Rectal smooth muscle tissue (tissue), 1 donor: ENCODE data around the gene HNRNPM.
"Not testable (repeated sequence)": the region's sequence is repeated elsewhere in the genome, so short reads cannot be mapped to it uniquely, and the experiment has no call there.

Experiments
- H3K27ac ChIP-seq: one replicate; pipeline ENCODE4 v1.7.0; 2013; ENCODE audit warnings: low read depth, low read length, inconsistent platforms
- H3K27me3 ChIP-seq: one replicate; pipeline ENCODE4 v1.7.0; 2013; ENCODE audit warnings: low read length; ENCODE audit not compliant: control insufficient read depth, insufficient read depth
- H3K36me3 ChIP-seq: one replicate; pipeline ENCODE4 v1.7.0; 2013; ENCODE audit warnings: low read length; ENCODE audit not compliant: control insufficient read depth, insufficient read depth
- H3K4me1 ChIP-seq: one replicate; pipeline ENCODE4 v1.7.0; 2013; ENCODE audit warnings: low read length; ENCODE audit not compliant: control insufficient read depth, insufficient read depth
- H3K4me3 ChIP-seq: one replicate; pipeline ENCODE4 v1.7.0; 2013; ENCODE audit warnings: low read length
- H3K9ac ChIP-seq: one replicate; pipeline ENCODE4 v1.7.0; 2013; ENCODE audit warnings: low read length

Gene HNRNPM

DNA sequence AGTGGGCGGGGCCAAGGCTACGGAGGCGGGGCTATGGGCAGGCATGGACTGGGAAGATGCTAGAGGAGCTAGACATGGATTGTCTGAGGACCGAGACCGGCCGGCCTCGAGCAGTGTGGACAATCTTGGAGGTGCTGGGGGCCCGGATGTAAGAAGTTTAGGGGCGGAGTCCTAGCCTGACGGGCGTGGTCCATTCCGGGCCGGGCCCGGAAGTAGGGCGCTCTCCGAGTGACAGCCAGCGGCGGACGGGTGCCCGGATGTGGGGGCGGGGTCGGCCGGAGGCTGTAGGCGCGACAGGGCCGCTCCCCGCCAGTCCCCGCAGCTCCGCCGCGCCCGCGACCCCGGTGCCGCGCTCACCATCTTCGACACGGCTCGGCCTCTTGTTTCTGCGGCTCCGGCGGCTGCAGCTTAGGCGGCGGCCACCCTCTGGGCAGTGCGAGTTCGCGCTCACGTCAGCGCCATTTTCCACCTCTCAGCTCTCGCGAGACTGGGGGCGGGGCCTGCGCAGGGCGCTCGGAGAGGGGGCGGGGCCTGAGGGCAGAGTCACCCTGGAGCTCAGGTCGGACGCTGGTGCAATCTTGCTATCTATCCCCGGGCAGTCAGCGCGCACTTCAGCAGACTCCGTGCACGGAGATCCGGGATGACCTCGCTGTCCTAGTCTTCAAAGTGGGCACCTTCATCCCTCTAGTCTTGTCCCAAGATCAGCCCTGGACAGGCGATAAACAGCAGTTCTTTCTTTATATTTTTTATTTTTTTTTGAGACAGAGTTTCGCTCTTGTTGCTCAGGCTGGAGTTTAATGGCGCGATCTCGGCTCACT, 69.1 kb downstream of the HNRNPM start, which contains the start of gene ZNF414:
Gene ZNF414, minus strand, starts transcription at position 481 of the 818 bp plus-strand sequence. Its CDS starts 121 bp downstream, at position 360.
- H3K36me3 ChIP-seq: no peaks in the 10 kb centered on the region

DNA sequence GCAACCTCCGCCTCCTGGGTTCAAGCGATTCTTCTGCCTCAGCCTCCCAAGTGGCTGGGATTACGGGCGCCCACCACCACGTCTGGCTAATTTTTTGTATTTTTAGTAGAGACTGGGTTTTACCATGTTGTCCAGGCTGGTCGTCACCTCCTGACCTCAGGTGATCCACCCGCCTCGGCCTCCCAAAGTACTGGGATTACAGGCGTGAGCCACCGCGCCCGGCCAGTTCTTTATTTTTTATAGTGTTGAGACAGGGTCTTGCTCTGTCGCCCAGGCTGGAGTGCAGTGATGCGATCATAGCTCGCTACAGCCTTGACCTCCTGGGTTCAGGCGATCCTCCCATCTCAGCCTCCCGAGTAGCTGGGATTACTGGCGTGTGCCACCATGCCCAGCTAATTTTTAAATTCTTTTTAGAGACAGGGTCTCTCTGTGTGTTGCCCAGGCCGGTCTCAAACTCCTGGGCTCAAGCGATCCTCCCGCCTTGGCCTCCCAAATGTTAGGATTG, 69.8 kb downstream of the HNRNPM start:
- H3K27me3 ChIP-seq, H3K9ac ChIP-seq, H3K36me3 ChIP-seq: not testable (repeated sequence)
- Histone ChIP-seq H3K4me1 (peaks cover 10% of the 10 kb centered on the region), H3K27ac (peak overlapping the region; percentile 100), H3K4me3 (peak overlapping the region; percentile 68)

More for the DNA sequence above, 69.1 kb downstream of the HNRNPM start, which contains the start of gene ZNF414:
- H3K27me3 ChIP-seq: no peaks in the 10 kb centered on the region
- peak within 1 kb of the TSS; percentile 100 for H3K27ac ChIP-seq
- H3K4me1 ChIP-seq: peaks cover 10% of the 10 kb centered on the region
- peak within 1 kb of the TSS; percentile 89 for H3K9ac ChIP-seq
- peak within 1 kb of the TSS; percentile 68 for H3K4me3 ChIP-seq

DNA sequence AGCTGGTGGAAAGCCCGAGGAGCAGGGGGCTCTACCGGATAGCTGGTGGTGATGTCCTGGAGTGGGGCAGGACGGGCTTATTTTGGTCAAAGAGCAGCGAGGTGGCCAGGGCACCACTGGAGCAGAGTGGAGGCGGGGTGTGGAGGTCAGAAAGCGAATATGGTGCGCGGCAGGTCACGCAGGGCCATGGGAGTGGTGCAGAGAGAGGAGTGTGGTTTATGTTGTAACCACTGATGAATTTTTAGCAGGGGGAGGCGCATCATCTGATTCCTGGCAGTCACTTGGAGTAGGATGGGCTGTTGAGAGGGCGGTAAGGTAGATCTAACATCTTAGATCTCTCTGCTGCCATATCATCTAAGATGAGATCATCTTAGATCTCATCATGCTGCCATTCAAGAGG, 70.5 kb downstream of the HNRNPM start:
- no peaks in the 10 kb centered on the region for H3K27me3 ChIP-seq
- peaks cover 10% of the 10 kb centered on the region for H3K4me1 ChIP-seq
- no peak overlapping the region for H3K4me3 ChIP-seq
- no peaks in the 10 kb centered on the region for H3K36me3 ChIP-seq
- H3K9ac ChIP-seq: no peak overlapping the region
- H3K27ac ChIP-seq: no peak overlapping the region

DNA sequence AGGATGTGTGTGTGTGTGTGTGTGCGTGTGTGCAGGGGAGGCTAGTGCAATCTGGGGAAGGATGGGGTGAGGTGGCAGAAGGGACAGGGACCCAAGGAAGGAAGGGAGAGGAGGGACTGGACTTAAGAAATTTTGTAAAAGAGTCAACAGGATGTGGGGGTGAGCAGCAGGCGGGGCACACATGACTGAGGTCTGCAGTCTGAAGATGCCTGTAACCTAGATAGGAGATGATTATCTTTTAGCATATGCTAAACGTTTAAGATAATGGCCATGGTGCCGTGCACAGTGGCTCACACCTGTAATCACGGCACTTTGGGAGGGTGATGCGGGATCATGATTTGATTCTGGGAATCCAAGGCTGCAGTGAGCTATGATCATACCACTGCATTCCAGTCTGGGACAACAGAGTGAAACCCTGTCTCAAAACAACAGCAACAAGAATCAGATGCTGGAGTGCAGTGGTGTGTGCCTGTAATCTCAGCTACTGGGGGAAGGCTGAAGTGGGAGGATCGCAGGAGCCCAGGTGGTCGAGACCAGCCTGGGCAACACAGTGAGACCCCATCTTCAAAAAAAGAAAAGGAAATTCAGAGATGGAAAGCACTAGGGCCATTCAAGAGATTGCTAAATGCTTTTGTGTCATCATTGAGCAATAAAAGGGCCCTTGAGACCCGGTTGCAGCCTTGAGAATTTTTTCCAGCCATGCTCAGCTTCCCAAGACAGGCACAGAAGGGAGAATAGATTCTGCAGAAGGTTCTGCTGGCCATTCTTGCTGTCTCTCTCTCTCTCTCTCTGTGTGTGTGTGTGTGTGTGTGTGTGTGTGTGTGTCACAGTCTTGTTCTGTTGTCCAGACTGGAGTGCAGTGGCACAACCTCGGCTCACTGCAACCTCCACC, 73.0 kb downstream of the HNRNPM start:
- peaks cover 8% of the 10 kb centered on the region for H3K4me1 ChIP-seq
- no peaks in the 10 kb centered on the region for H3K36me3 ChIP-seq
- H3K4me3 ChIP-seq: no peak overlapping the region
- no peak overlapping the region for H3K9ac ChIP-seq
- H3K27ac ChIP-seq: no peak overlapping the region
- H3K27me3 ChIP-seq: no peaks in the 10 kb centered on the region

DNA sequence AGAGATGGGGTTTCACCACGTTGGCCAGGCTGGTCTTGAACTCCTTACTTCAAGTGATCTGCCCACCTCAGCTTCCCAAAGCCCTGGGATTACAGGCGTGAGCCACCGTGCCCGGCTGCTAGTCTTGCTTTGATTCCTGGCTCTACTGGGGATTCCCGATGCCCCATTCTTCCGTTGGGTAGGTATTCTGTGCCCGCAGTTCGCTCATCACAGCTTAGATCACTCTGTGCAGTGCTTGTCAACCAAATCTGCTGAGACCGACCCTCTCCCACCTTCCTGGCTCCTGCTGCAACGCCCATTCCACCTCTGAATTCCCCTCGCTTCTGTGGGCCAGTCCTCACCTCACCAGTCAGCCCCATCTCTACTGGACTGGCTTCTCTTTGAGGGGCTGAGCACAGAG, 73.8 kb downstream of the HNRNPM start:
- peaks cover under 1% of the 10 kb centered on the region for H3K4me1 ChIP-seq
- H3K4me3 ChIP-seq: no peak overlapping the region
- H3K27me3 ChIP-seq: no peaks in the 10 kb centered on the region
- no peak overlapping the region for H3K9ac ChIP-seq
- H3K27ac ChIP-seq: no peak overlapping the region
- H3K36me3 ChIP-seq: no peaks in the 10 kb centered on the region

DNA sequence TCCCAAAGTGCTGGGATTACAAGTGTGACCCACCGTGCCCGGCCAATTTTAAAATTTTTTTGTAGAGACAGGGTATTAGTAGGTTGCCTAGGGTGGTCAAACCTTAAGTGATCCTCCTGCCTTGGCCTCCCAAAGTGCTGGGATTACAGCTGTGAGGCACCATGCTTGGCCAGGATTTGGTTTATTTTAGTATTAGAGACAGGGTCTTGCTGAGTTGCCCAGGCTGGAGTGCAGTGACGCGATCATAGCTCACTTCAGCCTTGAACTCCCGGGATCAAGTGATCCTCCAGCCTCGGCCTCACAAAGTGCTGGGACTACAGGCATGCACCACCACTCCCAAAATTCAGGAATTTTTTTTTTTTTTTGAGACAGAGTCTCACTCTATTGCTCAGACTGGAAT, 74.6 kb downstream of the HNRNPM start:
- Histone ChIP-seq H3K4me3 (no peak overlapping the region), H3K27me3 (no peaks in the 10 kb centered on the region), H3K27ac (no peak overlapping the region), H3K36me3 (no peaks in the 10 kb centered on the region), H3K9ac (no peak overlapping the region), H3K4me1 (no peaks in the 10 kb centered on the region)

DNA sequence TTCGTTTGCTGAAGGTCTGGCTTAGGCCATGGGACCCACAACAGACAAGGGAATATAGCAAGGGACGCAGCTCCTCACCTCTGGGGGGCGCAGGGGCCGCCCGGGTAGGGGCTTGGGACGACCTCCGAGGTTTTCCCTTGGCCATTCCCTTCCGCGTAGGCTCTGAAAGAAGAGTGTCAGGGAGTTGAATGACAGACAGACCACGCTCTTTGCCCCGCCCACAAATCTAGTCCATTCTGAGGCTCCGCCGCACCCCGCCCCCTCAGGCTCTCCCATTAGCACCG, 80.6 kb downstream of the HNRNPM start:
- H3K27ac ChIP-seq: peak overlapping the region; percentile 81
- peak overlapping the region; percentile 38 for H3K9ac ChIP-seq
- peaks cover 2% of the 10 kb centered on the region for H3K36me3 ChIP-seq
- H3K4me3 ChIP-seq: peak overlapping the region; percentile 75
- H3K4me1 ChIP-seq: peaks cover 2% of the 10 kb centered on the region
- H3K27me3 ChIP-seq: no peaks in the 10 kb centered on the region

DNA sequence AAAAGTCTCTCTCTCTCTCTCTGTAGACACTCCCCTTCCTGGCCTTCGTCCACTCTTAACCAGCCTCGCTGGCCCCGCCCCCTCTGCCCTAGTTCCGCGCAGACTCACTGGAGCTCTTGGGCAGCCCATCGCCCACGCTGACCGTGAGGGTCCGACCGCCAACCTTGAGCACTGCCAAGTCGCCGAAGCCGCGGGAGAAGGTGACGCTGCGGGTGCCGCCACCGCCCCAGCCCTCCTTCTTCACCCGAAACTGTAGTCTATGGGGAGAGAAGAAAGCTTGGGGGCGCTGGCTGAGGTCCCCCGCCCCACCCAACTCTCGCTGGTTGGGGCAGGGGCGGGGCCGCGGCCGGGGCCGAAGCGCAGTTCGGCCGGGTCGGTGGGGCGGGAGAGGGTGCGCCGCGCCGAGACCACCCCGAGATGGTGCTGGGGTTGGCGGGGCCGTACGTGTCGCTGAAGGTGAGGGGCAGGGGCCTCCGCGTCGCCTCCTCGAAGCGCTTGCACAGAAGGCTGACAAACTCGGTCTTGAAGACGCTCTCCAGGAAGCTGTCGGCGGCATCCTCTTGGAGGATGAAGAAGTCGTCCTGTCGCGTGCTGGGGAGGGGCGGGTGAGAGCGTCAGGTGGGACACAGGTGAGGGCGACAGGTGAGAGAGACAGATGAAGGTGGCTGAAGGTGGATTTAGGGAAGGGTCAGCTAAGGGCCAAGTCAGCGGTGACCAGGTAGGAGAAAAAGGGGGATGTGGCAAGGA, 81.7 kb downstream of the HNRNPM start:
- peak overlapping the region; percentile 34 for H3K9ac ChIP-seq
- H3K27ac ChIP-seq: peak overlapping the region; percentile 84
- H3K27me3 ChIP-seq: no peaks in the 10 kb centered on the region

DNA sequence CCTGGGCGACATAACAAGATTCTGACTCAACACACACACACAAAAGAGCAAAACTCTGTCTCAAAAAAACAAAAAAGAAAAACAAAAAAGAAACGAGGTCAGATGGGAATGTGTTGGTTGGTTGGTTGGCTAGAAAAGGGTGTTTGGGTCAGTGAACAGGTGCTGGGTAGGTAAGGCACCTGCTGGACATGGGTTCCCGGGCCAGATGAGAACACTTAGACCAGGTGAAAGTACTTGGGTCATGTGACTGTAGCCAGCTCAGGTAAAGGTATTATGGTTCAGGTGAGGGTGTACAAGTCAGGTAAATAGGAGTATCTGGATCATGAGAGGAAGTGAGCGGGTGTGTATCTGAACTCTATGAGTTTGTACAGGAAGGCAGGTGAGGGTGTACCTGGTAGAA, 83.7 kb downstream of the HNRNPM start:
- H3K9ac ChIP-seq: no peak overlapping the region
- H3K27ac ChIP-seq: no peak overlapping the region
- peaks cover 2% of the 10 kb centered on the region for H3K4me1 ChIP-seq
- H3K27me3 ChIP-seq: no peaks in the 10 kb centered on the region
- no peak overlapping the region for H3K4me3 ChIP-seq
- peaks cover 2% of the 10 kb centered on the region for H3K36me3 ChIP-seq

More for the DNA sequence above, 81.7 kb downstream of the HNRNPM start:
- H3K4me3 ChIP-seq: peak overlapping the region; percentile 85
- peaks cover 2% of the 10 kb centered on the region for H3K36me3 ChIP-seq
- H3K4me1 ChIP-seq: peaks cover 2% of the 10 kb centered on the region

DNA sequence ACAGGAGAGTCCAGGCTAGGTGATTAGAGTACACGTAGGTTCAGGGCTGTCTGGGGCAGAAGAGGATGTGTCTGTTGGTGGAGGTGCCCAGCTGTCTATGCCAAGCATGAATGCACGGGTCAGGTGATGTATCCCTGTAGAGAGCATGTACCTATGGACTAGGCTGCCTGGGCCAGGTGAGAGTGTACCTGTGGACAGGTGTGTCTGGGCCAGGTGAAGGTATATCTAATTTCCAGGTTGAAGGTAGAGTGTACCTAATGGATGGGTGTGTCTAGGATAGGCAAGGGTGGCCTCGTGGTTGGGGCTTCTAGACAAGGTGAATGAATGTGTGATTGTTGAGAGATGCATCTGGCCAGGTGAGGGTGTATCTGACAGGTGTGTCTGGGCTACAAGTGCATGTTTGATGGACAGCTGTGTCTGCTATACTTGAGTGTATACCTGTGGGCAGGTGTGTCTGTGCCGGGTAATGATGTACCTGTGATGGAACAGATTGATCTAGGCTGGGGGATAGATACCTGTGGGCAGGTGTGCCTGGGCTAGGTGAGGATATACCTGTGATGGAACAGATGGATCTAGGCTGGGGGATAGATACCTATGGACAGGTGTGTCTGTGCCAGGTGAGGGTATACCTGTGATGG, 84.7 kb downstream of the HNRNPM start:
- no peak overlapping the region for H3K4me3 ChIP-seq
- peaks cover 2% of the 10 kb centered on the region for H3K36me3 ChIP-seq
- H3K27ac ChIP-seq: no peak overlapping the region
- peaks cover 2% of the 10 kb centered on the region for H3K4me1 ChIP-seq
- no peak overlapping the region for H3K9ac ChIP-seq
- H3K27me3 ChIP-seq: no peaks in the 10 kb centered on the region

DNA sequence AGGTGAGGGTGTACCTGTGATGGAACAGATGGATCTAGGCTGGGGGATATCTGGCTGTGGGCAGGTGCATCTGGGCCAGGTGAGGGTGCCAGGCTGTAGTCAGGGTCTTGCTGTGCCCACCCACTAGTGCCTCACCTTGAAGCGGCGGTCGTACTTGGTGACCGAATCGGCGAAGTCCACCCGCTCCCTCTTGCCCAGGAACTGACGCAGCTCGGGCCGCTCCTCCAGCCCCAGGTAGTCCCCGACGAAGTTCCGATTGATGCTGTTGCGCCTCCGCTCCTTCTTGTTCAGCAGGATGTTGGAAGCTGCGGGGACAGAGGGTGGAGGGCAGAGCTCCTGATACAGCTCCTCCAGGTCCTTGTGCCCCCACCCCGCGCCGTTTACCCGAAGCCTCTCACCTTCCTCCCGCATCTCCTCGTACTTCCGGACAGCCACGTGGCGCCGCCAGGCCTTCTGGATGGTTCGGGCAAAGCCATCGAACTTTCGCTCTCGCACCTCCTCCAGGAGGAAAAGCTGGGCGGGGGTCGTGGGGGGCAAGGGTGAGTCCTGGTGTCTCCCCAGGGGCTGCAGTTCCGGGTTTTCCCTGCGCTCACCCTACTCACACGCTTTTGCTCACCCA, 85.4 kb downstream of the HNRNPM start:
- no peaks in the 10 kb centered on the region for H3K27me3 ChIP-seq
- H3K4me1 ChIP-seq: peaks cover 1% of the 10 kb centered on the region
- H3K4me3 ChIP-seq: no peak overlapping the region
- H3K27ac ChIP-seq: no peak overlapping the region
- H3K9ac ChIP-seq: no peak overlapping the region
- H3K36me3 ChIP-seq: peaks cover 2% of the 10 kb centered on the region
